CMK (cell line): ENCODE measurements around the gene SLC6A3.

Experiments used
- DNase-seq: peaks from one replicate; pipeline ENCODE4 v3.0.0-alpha.2; 2010; ENCODE audit warnings: low read depth

The SLC6A3 gene

GRCh38 chr5:1405539-1406530, 39.4 kb downstream of the SLC6A3 start:
- DNase-seq: no peak

- DNase-seq: no peak
Observed at GRCh38 chr5:1405121-1405520, 40.1 kb downstream of the SLC6A3 start.

DNA sequence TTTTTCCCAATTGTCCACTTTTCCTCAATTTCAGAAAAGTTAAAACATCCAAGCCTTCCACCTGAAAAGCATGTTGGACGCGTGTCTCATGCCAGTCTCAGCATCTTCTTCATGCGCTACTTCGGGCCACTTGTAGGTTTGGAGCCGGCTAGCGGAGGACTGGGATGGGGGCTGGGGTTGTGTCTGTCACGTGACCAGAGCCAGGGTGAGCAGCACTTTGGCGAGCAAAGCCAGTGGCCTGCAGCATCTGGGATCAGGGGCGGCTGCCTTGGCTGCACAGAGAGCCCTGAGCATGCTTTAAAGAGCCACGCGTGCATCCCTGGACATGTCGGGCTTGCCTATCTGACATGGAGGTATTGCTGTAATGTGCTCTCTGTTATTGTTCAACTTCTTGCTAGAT, 41.2 kb downstream of the SLC6A3 start:
- no peak for DNase-seq

DNA sequence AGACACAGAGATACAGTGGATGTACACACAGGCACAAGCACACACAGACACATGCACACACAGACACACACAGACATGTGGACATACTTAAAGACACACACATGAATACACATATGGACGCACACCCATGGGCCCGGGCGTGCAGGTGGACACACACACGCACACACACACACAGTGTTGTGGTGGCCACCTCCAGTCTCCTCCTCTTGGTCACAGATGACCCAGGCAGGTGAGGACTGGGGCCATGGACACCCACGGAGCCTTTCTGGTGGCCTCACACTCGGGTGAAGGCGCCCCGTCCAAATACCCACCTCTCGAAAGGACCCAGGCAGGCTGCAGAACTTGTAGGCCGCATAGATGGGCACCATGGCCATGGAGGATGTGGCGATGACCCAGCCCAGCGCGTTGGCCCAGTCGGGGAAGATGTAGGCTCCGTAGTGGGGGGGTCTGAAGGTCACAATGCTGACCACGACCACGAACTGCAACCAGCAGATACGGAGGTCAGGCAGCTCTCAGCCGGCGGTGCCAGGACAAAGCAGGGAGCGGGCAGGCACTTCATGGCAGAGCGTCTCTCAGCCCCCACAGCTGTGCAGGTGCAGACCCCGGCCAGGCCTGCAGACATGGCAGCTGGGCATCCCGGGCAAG, 42.5 kb downstream of the SLC6A3 start:
- no peak for DNase-seq

- no peak for DNase-seq
Observed at GRCh38 chr5:1401536-1402138, 43.6 kb downstream of the SLC6A3 start.

GRCh38 chr5:1400936-1401335, 44.3 kb downstream of the SLC6A3 start:
- DNase-seq: no peak

- DNase-seq: no peak
Observed at GRCh38 chr5:1400211-1400855, 44.9 kb downstream of the SLC6A3 start.

GRCh38 chr5:1399737-1400136, 45.5 kb downstream of the SLC6A3 start:
- DNase-seq: no peak

- DNase-seq: no peak
Observed at GRCh38 chr5:1396293-1396816, 48.9 kb downstream of the SLC6A3 start.

- DNase-seq: no peak
Observed at GRCh38 chr5:1394881-1395860, 50.1 kb downstream of the SLC6A3 start.

- no peak for DNase-seq
Observed at GRCh38 chr5:1393571-1394501, 51.4 kb downstream of the SLC6A3 start.

GRCh38 chr5:1392801-1393565, 52.3 kb downstream of the SLC6A3 start:
- no peak for DNase-seq

DNA sequence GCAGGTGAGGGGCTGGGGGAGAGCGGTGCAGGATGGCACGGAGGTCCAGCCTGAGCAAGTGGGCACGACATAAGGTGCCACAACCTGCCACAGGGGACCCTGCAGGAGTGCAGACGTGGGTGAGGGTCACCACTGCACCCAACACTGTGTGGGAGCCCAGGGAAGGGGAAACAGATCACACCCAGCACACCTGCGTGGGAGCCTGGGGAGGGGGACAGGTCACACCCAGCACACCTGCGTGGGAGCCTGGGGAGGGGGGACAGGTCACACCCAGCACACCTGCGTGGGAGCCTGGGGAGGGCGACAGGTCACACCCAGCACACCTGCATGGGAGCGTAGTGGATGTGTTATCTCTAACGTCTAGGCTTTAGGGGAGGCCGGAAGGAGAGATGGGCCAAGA, 53.0 kb downstream of the SLC6A3 start:
- no peak for DNase-seq

DNA sequence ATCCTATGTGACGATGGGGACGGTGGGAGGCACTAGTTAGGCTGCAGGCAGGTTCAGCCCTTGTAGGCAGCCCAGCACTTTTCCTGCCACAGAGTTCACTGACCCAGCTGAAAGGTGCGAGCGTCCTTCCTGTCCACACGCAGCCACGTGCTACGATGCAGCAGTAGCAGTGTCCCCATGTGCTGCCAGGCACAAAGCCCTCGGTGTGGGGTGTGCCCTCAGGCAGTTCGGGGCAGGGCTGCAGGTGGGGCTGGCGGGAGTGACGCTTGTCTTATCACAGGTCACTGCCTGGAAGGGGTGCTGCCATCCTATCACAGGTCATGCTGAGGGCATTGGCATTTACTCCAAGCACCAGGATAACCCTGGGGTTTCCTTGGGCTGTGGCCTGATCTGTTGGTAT, 53.5 kb downstream of the SLC6A3 start:
- no peak for DNase-seq

DNA sequence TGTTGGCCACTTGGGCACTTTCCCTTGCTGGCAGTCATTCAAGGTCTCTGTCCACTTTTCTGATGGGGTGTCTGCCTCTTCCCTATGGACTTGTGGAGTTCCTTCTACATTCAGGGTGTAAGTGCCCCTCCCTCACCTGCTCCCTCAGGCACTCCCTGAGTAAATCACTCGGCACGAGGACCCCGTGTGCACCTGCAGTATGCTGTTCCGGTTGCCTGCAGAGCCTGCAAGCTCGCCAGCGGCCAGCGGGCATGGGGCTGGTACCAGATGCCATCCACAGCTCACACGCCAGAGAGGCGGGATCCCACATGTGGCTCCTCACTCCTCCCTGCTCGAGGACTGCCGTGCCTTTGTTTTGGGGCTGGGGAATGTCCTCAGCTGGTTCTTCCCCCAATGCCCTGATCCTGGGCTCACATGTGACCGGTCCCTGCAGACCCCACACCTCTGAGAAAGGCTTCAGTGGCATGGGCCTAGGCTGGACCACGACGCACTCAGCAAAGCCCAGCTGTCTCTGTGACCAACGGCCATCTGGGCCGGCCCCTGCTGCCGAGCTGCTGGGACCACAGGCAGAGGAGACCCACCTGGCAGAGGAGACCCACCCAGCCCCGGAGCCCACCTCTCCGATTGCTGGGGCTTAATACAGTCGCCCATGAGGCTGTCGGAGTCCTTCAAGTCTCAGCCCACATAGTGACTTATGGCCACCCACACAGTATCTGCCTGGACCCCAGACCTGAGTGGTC, 54.2 kb downstream of the SLC6A3 start:
- no peak for DNase-seq

- DNase-seq: no peak
Observed at GRCh38 chr5:1390333-1390732, 54.9 kb downstream of the SLC6A3 start.

DNA sequence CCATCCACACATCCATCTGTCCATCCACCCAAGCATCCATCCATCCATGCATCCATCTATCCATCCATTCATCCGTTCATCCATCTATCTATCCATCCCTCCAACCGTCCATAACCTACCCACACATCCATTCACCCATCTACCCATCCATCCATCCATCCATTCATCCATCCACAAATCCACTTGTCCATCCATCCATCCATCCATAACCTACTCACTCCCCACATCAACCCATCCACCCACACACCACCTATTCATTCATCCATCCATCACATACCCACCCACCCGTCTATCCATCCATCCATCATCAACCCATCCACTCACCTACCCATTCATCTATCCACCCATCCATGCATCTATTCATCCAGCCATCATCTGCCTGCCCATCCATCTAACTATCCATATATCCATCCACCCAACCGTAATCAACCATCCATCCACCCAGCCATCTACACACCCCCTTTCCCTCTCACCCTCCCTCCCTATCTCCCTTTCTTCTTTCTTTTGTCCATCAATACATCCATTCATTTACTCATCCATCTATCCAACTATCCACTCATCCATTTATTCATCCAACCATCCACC, 56.8 kb downstream of the SLC6A3 start:
- no peak for DNase-seq

DNA sequence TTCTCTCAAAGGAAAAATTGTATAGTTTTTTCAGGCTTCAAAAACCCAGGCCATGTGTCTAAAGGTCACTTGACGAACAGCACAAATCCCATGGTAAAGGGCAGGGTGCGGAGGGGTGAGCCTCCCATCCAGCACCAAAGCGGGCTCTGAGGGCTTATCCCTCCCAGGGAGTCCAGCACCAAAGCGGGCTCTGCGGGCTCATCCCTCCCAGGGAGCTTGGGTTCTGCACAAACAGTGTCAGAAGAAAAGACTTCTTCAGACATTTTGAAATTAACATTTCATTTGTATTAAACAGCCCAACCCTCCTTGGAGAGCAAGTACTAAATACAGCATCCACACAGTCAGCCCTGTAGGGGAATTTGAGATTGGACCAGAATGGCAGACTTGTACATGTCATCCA, 57.4 kb downstream of the SLC6A3 start:
- no peak for DNase-seq
